H9 (cell line): ENCODE data around the gene ARL5A. TPM values are rescaled to one million over a fixed set of nuclear protein-coding genes. Genes with fewer than 3 reads are reported as not detected.

ENCODE experiments used
- DNase-seq: peaks from one replicate; pipeline ENCODE4 v3.0.0-alpha.2; 2017
- H2AFZ ChIP-seq: one replicate; pipeline ENCODE4 v1.6.1; 2013; ENCODE audit warnings: mild to moderate bottlenecking, low read length, control low read depth, moderate library complexity
- H2AK5ac ChIP-seq: 2 replicates; pipeline ENCODE4 v1.6.1; 2013; ENCODE audit warnings: low read length, control low read depth, mixed read lengths; ENCODE audit not compliant: insufficient read length
- H2BK120ac ChIP-seq: one replicate; pipeline ENCODE4 v1.6.1; 2013; ENCODE audit warnings: low read depth, mild to moderate bottlenecking, low read length, control low read depth, inconsistent platforms; ENCODE audit not compliant: poor library complexity, severe bottlenecking
- H2BK12ac ChIP-seq: 2 replicates; pipeline ENCODE4 v1.6.1; 2013; ENCODE audit warnings: low read length, control low read depth, mixed read lengths, low read depth; ENCODE audit not compliant: insufficient read length
- H2BK15ac ChIP-seq: 2 replicates; pipeline ENCODE4 v1.6.1; 2013; ENCODE audit warnings: low read depth, low read length, control low read depth
- H2BK20ac ChIP-seq: one replicate; pipeline ENCODE4 v1.6.1; 2013; ENCODE audit warnings: low read depth, mild to moderate bottlenecking, low read length, control low read depth, inconsistent platforms; ENCODE audit not compliant: poor library complexity, severe bottlenecking
- H2BK5ac ChIP-seq: 2 replicates; pipeline ENCODE4 v1.6.1; 2013; ENCODE audit warnings: low read length, control low read depth, mixed read lengths; ENCODE audit not compliant: insufficient read length
- H3K14ac ChIP-seq: 2 replicates; pipeline ENCODE4 v1.6.1; 2013; ENCODE audit warnings: low read length, control low read depth; ENCODE audit not compliant: insufficient read depth
- H3K18ac ChIP-seq: 2 replicates; pipeline ENCODE4 v1.6.1; 2013; ENCODE audit warnings: low read depth, mild to moderate bottlenecking, mixed read lengths, low read length, control low read depth; ENCODE audit not compliant: insufficient read length
- H3K23ac ChIP-seq: 2 replicates; pipeline ENCODE4 v1.6.1; 2013; ENCODE audit warnings: low read length, control low read depth, mixed read lengths, low read depth; ENCODE audit not compliant: insufficient read length
- H3K23me2 ChIP-seq: 2 replicates; pipeline ENCODE4 v1.6.1; 2013; ENCODE audit warnings: low read depth, mild to moderate bottlenecking, mixed read lengths, low read length, control low read depth; ENCODE audit not compliant: insufficient read length, poor library complexity, severe bottlenecking
- H3K27ac ChIP-seq: 2 replicates; pipeline ENCODE4 v1.5.1; 2013; ENCODE audit warnings: low read length, control low read depth, mixed read lengths, low read depth; ENCODE audit not compliant: insufficient read length
- H3K27me3 ChIP-seq: 2 replicates; pipeline ENCODE4 v1.6.1; 2013; ENCODE audit warnings: low read length, control low read depth, inconsistent platforms; ENCODE audit not compliant: insufficient read depth
- H3K4ac ChIP-seq: 2 replicates; pipeline ENCODE4 v1.6.1; 2013; ENCODE audit warnings: low read depth, mild to moderate bottlenecking, control low read depth, inconsistent platforms, low read length, moderate library complexity
- H3K4me1 ChIP-seq: 2 replicates; pipeline ENCODE4 v1.6.1; 2013; ENCODE audit warnings: low read length, control low read depth, inconsistent platforms; ENCODE audit not compliant: insufficient read depth
- H3K4me2 ChIP-seq: 2 replicates; pipeline ENCODE4 v1.6.1; 2013; ENCODE audit warnings: low read length, control low read depth, mixed read lengths; ENCODE audit not compliant: insufficient read length, insufficient read depth
- H3K56ac ChIP-seq: 2 replicates; pipeline ENCODE4 v1.6.1; 2013; ENCODE audit warnings: low read depth, mild to moderate bottlenecking, mixed read lengths, low read length, control low read depth; ENCODE audit not compliant: insufficient read length
- H3K79me1 ChIP-seq: 2 replicates; pipeline ENCODE4 v1.6.1; 2013; ENCODE audit warnings: low read depth, mild to moderate bottlenecking, moderate library complexity, low read length, control low read depth, inconsistent platforms; ENCODE audit not compliant: insufficient read depth, poor library complexity, severe bottlenecking
- H3K79me2 ChIP-seq: 2 replicates; pipeline ENCODE4 v1.6.1; 2013; ENCODE audit warnings: low read length, control low read depth, inconsistent platforms; ENCODE audit not compliant: insufficient read depth
- H3K9ac ChIP-seq: 2 replicates; pipeline ENCODE4 v1.6.1; 2013; ENCODE audit warnings: low read length, control low read depth, mixed read lengths; ENCODE audit not compliant: insufficient read length; ENCODE audit errors: extremely low read depth
- H3K9me3 ChIP-seq: one replicate; pipeline ENCODE4 v1.6.1; 2013; ENCODE audit warnings: low read depth, low read length, inconsistent platforms; ENCODE audit not compliant: control insufficient read depth
- H3T11ph ChIP-seq: one replicate; pipeline ENCODE4 v1.6.1; 2013; ENCODE audit warnings: mild to moderate bottlenecking, low read length, control low read depth, inconsistent platforms
- H4K20me1 ChIP-seq: one replicate; pipeline ENCODE4 v1.6.1; 2013; ENCODE audit not compliant: control insufficient read depth, insufficient read length, insufficient read depth
- H4K5ac ChIP-seq: 2 replicates; pipeline ENCODE4 v1.6.1; 2013; ENCODE audit warnings: low read depth, mild to moderate bottlenecking, mixed read lengths, low read length, control low read depth; ENCODE audit not compliant: insufficient read length
- H4K8ac ChIP-seq: replicated peaks from 2 replicates; pipeline ENCODE4 v1.6.1; 2013; ENCODE audit warnings: low read length, control low read depth, mixed read lengths, low read depth; ENCODE audit not compliant: insufficient read length
- H4K91ac ChIP-seq: 2 replicates; pipeline ENCODE4 v1.6.1; 2013; ENCODE audit warnings: low read depth, mild to moderate bottlenecking, moderate library complexity, mixed read lengths, low read length, control low read depth; ENCODE audit not compliant: insufficient read length
- H3K27ac Mint-ChIP-seq, 3 experiments: 2 replicates in 2 of 3; 3 replicates in 1 of 3; pipeline ENCODE4 v1.8.0; 2020 to 2021; ENCODE audit warnings: mixed read lengths in 3 of 3, mild to moderate bottlenecking in 1 of 3, moderate library complexity in 1 of 3
- H3K27me3 Mint-ChIP-seq: 2 replicates; pipeline ENCODE4 v1.8.0; 2021; ENCODE audit warnings: low read depth, mild to moderate bottlenecking, moderate library complexity, mixed read lengths
- H3K36me3 Mint-ChIP-seq, 3 experiments: 2 replicates in 2 of 3; 3 replicates in 1 of 3; pipeline ENCODE4 v1.8.0; 2020 to 2021; ENCODE audit warnings: low read depth in 3 of 3, mixed read lengths in 3 of 3; ENCODE audit not compliant: insufficient read depth in 1 of 3
- H3K4me1 Mint-ChIP-seq, 2 experiments: 2 replicates each; pipeline ENCODE4 v1.8.0; 2020; ENCODE audit warnings: mixed read lengths in 2 of 2
- H3K4me3 Mint-ChIP-seq, 2 experiments: 2 replicates in 1 of 2; 3 replicates in 1 of 2; pipeline ENCODE4 v1.8.0; 2020 to 2021; ENCODE audit warnings: mild to moderate bottlenecking in 2 of 2, mixed read lengths in 2 of 2, moderate library complexity in 1 of 2
- H3K9me3 Mint-ChIP-seq, 2 experiments: 2 replicates in 1 of 2; 3 replicates in 1 of 2; pipeline ENCODE4 v1.8.0; 2020; ENCODE audit warnings: mild to moderate bottlenecking in 2 of 2, mixed read lengths in 2 of 2, moderate library complexity in 1 of 2
- CTCF ChIP-seq: fragments of 200-600 bp; sonication (generic); conservative IDR thresholded peaks from 3 replicates; pipeline ENCODE4 v1.8.0; 2021; ENCODE audit warnings: antibody characterized with exemption, mild to moderate bottlenecking
- WGBS: extraction: QIAGEN DNeasy Blood & Tissue Kit; methylation state at CpG from one replicate; pipeline ENCODE4 v1.1.7; 2013; ENCODE audit warnings: missing lambda C conversion rate, low lambda C conversion rate, mixed read lengths; ENCODE audit not compliant: insufficient read length; ENCODE audit errors: extremely low coverage; 5-methylcytosine and 5-hydroxymethylcytosine counted together
- total RNA-seq: library from RNA; stranded (reverse); gene quantifications from 2 replicates; pipeline ENCODE4 v1.2.1, GENCODE V29; 2021

ARL5A gene
- total RNA-seq, 1 experiment from 2014 or later = 66.7 TPM

- no peak for TF ChIP-seq CTCF
- no peak overlapping the region for H2BK120ac ChIP-seq
- no peak overlapping the region for H3K4ac ChIP-seq
- no peak overlapping the region for H3T11ph ChIP-seq
- no peak overlapping the region for H2BK12ac ChIP-seq
- no peaks in the 10 kb centered on the region for H3K4me1 ChIP-seq
- peak overlapping the region; percentile 11; the same call in 1 of the 2 replicates for H3K14ac ChIP-seq
- no peak overlapping the region for H3K4me2 ChIP-seq
- no peak overlapping the region for H3K23ac ChIP-seq
- WGBS = no CpG with 5 or more reads among the region's 11 CpGs
- H2BK20ac ChIP-seq = no peak overlapping the region
- H3K4me3 Mint-ChIP-seq = no peak overlapping the region
- H3K23me2 ChIP-seq = no peaks in the 10 kb centered on the region
- no peak overlapping the region for H3K27ac ChIP-seq
- H3K9me3 Mint-ChIP-seq = no peaks in the 10 kb centered on the region
- H3K27me3 Mint-ChIP-seq = no peaks in the 10 kb centered on the region
- H4K20me1 ChIP-seq = peaks cover 2% of the 10 kb centered on the region
- H2BK15ac ChIP-seq = no peak overlapping the region
- DNase-seq = no peak
- H2AK5ac ChIP-seq = no peak overlapping the region
- peaks cover 4 to 7% of the 10 kb centered on the region in 2 experiments; a peak in 3 of 4 replicates for H3K4me1 Mint-ChIP-seq
- no peaks in the 10 kb centered on the region for H3K36me3 Mint-ChIP-seq
- no peak overlapping the region for H2AFZ ChIP-seq
- H4K8ac ChIP-seq = no peak overlapping the region
- H4K91ac ChIP-seq = no peak overlapping the region
- H3K27me3 ChIP-seq = no peaks in the 10 kb centered on the region
- H3K27ac Mint-ChIP-seq = peak overlapping the region in 1 of 3 experiments; percentile 36; a peak in 2 of 7 replicates
- no peak overlapping the region for H2BK5ac ChIP-seq
- no peak overlapping the region for H3K56ac ChIP-seq
- no peaks in the 10 kb centered on the region for H3K79me2 ChIP-seq
- no peaks in the 10 kb centered on the region for H3K9me3 ChIP-seq
- no peak overlapping the region for H3K18ac ChIP-seq
- H3K9ac ChIP-seq = no peak overlapping the region
- no peak overlapping the region for H4K5ac ChIP-seq
- H3K79me1 ChIP-seq = no peaks in the 10 kb centered on the region
Measured at GRCh38 chr2:151760139-151760650, 68.0 kb downstream of the ARL5A start.
